Renal cortex interstitium (tissue), 15 donors: Measurements from ENCODE around the gene TBCK. TPM values are rescaled to one million over a fixed set of nuclear protein-coding genes. Genes with fewer than 3 reads are reported as not detected.

Experiments
- DNase-seq, 11 donors: peaks; one replicate each; pipeline ENCODE4 v3.0.0-alpha.2; 2013; ENCODE audit warnings: low read depth in 9 of 11, low spot score in 4 of 11; ENCODE audit errors: extremely low read depth in 1 of 11
- long read RNA-seq, 16 experiments: transcript quantifications; one replicate each; lab custom pipeline, GENCODE V29; 2026
- polyA plus RNA-seq, 3 donors: library from polyadenylated mRNA; unstranded; fragments of 120-200 nt; gene quantifications; one replicate each; pipeline ENCODE4 v1.2.1, GENCODE V29; 2013; ENCODE audit not compliant: insufficient read length in 3 of 3

The TBCK gene
- polyA plus RNA-seq = 10 to 100 TPM; 51.4 to 67.8 (median 61.4) TPM
- long read RNA-seq, donor 1, partial matches to known transcripts = 0 of 2 reads
- long read RNA-seq, donor 1, other reads (novel, unspliced or antisense) = 0 of 2 reads
- long read RNA-seq, donor 2, partial matches to known transcripts = 5 of 6 reads
- long read RNA-seq, donor 2, other reads (novel, unspliced or antisense) = 0 of 6 reads
- long read RNA-seq, donor 3, partial matches to known transcripts = 8 of 11 reads
- long read RNA-seq, donor 3, other reads (novel, unspliced or antisense) = 0 of 11 reads
- long read RNA-seq, donor 4, partial matches to known transcripts = 13 of 18 reads
- long read RNA-seq, donor 4, other reads (novel, unspliced or antisense) = 0 of 18 reads
- long read RNA-seq, donor 5 = 0 reads
- long read RNA-seq, donor 6, partial matches to known transcripts = 6 of 9 reads
- long read RNA-seq, donor 6, other reads (novel, unspliced or antisense) = 0 of 9 reads
- long read RNA-seq, donor 7, partial matches to known transcripts = 204 of 206 reads
- long read RNA-seq, donor 7, other reads (novel, unspliced or antisense) = 0 of 206 reads
- long read RNA-seq, donor 8 = 0 reads
- long read RNA-seq, donor 9, partial matches to known transcripts = 38 of 90 reads
- long read RNA-seq, donor 9, other reads (novel, unspliced or antisense) = 51 of 90 reads
- long read RNA-seq, donor 10, partial matches to known transcripts = 6 of 9 reads
- long read RNA-seq, donor 10, other reads (novel, unspliced or antisense) = 0 of 9 reads
- long read RNA-seq, donor 11 = 0 reads
- long read RNA-seq, donor 12, partial matches to known transcripts = 90 of 159 reads
- long read RNA-seq, donor 12, other reads (novel, unspliced or antisense) = 68 of 159 reads
- long read RNA-seq, donor 13 = 0 reads
- long read RNA-seq, donor 14, partial matches to known transcripts = 6 of 10 reads
- long read RNA-seq, donor 14, other reads (novel, unspliced or antisense) = 0 of 10 reads
- long read RNA-seq, donor 15, partial matches to known transcripts = 7 of 40 reads
- long read RNA-seq, donor 15, other reads (novel, unspliced or antisense) = 31 of 40 reads
- long read RNA-seq, donor 16, partial matches to known transcripts = 45 of 48 reads
- long read RNA-seq, donor 16, other reads (novel, unspliced or antisense) = 0 of 48 reads

DNA sequence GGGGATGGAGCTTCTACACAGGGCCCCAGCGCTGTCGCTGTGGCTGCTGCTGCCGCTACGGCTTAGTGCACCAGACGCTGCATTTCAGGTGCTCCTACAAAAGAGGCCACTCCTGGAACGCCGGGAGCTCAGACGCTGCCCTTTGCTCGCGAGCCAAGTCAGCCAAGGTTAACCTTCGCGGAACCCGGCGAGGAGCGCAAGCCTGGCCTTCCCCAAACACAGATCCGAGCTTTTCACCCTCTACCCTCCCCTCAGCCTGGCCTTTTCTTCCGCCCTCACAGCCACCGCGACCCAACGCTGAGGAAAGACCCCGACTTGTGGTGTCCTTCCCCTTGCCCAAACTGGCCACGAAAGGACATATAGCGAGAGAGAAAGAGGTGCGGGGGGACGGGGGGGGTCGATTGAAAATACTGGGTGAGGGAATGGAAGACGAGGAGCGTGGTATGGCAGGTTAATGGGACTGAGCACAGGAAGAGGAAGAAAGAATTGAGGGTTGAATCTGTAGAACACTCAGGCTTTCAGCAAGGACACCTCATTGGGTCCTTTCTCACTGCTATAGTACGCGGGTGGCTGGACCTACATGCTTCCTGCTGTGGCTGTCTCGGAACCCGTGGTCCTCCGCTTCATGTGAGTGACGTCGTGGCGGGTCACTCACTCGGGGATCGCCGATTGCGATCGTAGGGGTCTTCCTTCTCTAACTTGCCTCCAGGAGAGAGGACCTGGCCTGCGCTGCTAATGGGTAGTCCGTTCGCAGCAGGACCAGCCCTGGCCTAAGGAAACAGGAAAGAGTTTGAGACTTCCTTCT lies at the start of gene TBCK, which contains the start of gene AIMP1:
Gene TBCK (minus strand): TSS at position 242 of the 805 bp plus-strand sequence. CDS start 7,249 bp downstream, outside the sequence.
Gene AIMP1 (plus strand): TSS at position 583 of the 805 bp plus-strand sequence. CDS start 8,460 bp downstream, outside the sequence.
- peak; percentile 86 to 96 (median 93) for DNase-seq

- no peak for DNase-seq
Measured at GRCh38 chr4:106365613-106366012, 49.6 kb upstream of the TBCK start.

DNA sequence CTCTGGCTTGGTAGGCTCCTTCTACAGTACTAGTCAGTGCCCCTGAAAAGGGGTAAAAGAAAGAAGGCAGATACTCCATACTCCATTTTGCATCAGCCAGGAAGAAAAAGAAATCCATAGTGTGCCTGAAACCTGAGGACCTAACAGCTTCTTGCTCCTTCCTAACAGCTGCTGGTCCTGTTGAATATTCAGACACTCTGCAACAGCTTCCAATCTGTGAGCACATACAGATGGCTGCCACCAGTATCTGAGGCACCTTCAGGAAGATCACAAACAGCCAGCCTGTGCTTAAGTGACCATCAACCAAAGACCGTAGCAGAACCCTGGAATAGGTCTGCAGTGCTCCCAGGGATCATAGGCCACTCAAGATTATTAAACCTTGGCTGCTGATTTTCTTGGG lies 48.3 kb upstream of the TBCK start:
- DNase-seq = no peak

DNA sequence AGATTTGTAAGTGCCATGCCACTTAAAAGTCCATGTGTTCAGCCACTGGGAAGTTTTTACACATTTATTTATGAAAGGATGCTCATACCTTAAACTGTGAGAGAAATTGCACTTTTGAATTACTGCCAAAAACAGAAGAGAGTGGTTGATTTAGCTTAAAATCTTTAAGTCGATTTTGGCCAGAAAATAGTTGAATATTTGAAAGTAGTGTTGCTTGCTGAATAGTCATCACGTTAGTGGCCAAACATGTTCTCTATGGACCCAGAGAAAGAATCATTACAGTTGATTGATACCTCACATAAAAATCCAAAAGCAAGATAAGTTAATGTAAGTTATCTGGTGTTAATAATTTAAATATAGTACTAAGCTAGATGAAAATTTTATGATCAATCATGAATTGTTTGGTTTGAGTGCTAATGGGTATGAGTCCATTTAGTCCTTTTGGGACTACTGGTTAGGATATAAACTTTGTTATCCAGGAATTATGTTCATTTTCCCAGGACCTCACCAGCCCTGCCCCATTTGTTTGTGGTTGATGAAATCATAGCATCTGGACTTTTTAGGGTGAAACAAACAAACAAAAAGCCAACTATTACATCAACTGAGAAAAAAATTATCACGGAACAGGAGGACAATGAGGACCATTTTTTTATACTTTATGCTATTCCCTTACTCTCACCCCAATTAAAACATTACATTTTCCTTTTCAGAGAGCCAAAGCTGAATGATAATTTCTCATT lies 46.2 kb upstream of the TBCK start:
- no peak for DNase-seq

DNA sequence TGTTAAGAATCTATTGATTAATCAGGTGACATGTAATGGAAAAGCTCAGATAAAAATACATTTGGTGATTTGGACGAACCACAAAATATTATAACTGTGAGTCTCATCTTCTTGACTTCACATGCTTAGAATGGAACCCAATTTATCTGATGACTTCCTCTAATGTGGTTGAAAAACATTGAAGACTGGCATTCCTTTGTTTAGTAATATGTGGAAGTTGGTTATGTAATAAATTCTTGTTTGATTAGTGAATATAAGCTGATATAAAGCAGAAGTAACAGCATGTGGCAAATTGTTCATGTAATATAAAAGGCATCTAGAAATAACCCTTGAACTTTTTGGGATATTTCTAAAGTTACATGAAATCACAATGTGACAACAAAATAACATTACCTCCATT lies 42.9 kb upstream of the TBCK start:
- no peak for DNase-seq

- DNase-seq = no peak
Measured at GRCh38 chr4:106355193-106355592, 39.2 kb upstream of the TBCK start.

- no peak for DNase-seq
Measured at GRCh38 chr4:106353786-106354185, 37.8 kb upstream of the TBCK start.

- no peak for DNase-seq
Measured at GRCh38 chr4:106351016-106351415, 35.0 kb upstream of the TBCK start.

DNA sequence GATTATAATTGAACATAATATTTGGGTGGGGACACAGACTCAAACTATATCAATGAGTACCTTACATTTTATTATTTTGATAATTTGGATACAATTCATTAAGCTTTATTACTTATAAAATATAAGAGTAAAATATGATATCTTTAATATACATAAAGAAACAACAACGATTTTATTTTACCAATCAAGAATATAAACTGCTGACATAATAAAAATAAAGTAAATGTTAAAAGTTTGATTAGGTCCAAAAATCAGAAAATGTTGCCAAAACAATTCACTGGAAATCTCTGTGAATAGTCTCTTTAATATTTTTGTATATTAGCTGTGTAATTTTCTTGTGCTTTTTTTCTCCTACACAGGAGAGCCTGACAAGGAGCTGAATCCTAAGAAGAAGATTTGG lies 31.2 kb upstream of the TBCK start:
- no peak for DNase-seq

GRCh38 chr4:106344647-106344970 lies 28.6 kb upstream of the TBCK start:
- no peak for DNase-seq

GRCh38 chr4:106343865-106344646 lies 28.0 kb upstream of the TBCK start:
- DNase-seq = no peak

DNA sequence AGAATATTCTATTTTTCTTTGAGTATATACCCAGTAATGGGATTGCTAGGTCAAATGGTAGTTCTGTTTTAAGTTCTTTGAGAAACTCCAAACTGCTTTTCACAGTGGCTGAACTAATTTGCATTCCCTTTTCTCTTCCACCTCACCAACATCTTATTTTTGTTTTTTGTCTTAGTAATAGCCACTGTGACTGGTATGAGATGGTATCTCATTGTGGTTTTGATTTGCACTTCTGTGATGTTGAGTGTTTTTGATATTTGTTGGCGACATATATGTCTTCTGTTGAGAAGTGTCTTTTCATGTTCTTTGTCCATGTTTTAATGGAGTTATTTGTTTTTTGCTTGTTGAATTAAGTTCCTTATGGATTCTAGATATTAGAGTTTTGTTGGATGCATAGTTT lies 24.8 kb upstream of the TBCK start:
- no peak for DNase-seq

DNA sequence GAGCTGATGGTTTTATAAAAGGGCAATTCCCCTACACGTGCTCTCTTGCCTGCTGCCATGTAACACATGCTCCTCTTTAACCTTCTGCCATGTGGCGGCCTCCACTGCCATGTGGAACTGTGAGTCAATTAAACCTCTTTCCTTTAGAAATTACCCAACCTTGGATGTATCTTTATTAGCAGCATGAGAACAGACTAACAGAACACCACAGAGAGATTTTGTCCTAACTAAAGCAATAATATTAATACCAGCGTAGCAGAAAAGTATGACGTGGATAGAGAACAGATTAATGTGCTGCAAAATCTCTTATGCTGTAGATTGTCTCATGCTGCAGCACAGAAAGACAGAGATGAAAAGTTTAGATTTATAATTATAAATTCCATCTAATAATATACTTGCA lies 23.4 kb upstream of the TBCK start:
- DNase-seq = no peak

- no peak for DNase-seq
Measured at GRCh38 chr4:106338671-106339070, 22.7 kb upstream of the TBCK start.

GRCh38 chr4:106337916-106338315 lies 21.9 kb upstream of the TBCK start:
- DNase-seq = no peak

DNA sequence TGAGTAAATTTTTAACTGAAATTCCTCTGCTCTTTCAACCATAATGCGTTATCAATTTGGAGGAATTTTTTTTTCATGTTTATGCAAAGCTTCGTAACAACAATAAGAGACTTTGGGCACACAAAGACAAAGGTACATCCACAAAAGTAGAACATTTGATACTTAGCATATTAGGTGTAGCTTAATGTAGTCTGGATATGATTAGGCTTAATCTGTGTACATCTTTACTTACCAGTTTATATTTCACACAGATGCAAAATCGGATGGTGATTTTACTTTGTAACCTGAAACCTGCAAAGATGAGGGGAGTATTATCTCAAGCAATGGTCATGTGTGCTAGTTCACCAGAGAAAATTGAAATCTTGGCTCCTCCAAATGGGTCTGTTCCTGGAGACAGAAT lies 20.6 kb upstream of the TBCK start:
- no peak for DNase-seq

DNA sequence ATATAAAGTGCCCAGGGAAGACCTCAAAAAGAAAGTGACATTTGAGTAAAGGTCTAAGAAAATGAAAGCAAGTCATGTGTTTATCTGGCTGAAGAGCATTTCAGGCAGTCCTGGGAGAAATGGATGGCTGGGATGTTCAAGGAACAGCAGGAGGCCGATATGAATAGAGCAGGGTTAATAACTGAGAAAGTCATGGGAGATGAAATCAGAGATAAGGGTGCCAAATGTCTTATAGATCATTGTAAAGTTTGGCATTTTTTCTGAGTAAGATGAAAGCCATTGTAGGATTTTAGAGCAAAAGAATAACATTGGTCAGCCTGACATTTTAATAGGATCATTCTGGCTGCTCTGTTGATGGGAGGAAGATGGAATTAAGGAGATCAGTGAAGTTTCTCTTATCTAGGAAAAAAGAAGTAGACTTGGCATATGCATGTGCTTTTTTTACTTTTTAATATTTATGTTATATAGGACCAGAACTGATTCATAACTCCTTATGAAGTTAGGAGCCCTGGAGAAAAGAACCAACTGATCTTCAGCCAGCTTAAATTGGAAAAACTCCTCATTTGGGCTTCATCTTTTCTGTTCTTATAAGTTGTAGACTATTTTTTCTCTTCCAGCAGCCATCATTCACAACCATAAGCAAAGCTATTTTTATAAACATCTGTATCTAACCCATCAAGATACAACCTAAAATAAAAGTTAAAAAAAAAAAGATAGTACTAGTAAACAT lies 18.9 kb upstream of the TBCK start:
- DNase-seq = no peak
